ENCODE data around the gene ARL4C. TPM values are rescaled to one million over a fixed set of nuclear protein-coding genes. Genes with fewer than 3 reads are reported as not detected.

ARL4C gene
- total RNA-seq, 2 experiments from 2014 or later, result 15.7 to 19.6 TPM

GRCh38 chr2:234542742-234543141 is 45.9 kb upstream of the ARL4C start:
- H3K79me2 ChIP-seq (ENCODE audit: insufficient read depth, low read depth, low read length), result no peaks in the 10 kb centered on the region
- no peak for TF ChIP-seq CTCF (conservative IDR thresholded peaks at IDR 0.05; ENCODE audit: low read length)
- no peak for TF ChIP-seq EZH2phosphoT487 (IDR thresholded peaks at IDR 0.05; ENCODE audit: borderline replicate concordance, low read depth, low read length)
- intact Hi-C loops (cut with micrococcal nuclease; ENCODE audit: unreplicated experiment), result no loop called here
- no peak overlapping the region for H3K4me2 ChIP-seq (ENCODE audit: low read length)
- CTCF ChIA-PET (ENCODE audit: unreplicated experiment), result no interaction called here
- H3K9me3 ChIP-seq (ENCODE audit: low read length), result no peaks in the 10 kb centered on the region
- DNase-seq (ENCODE audit: low spot score), result no peak
- no peak overlapping the region for H2AFZ ChIP-seq (ENCODE audit: low read length)
- H3K36me3 ChIP-seq (ENCODE audit: insufficient read depth, low read length), result no peaks in the 10 kb centered on the region
- H4K20me1 ChIP-seq (ENCODE audit: insufficient read depth, low read length), result no peaks in the 10 kb centered on the region
- H3K27ac ChIP-seq (ENCODE audit: low read depth, low read length, poor library complexity, severe bottlenecking), result no peak overlapping the region
- POLR2A ChIA-PET, result interaction anchor here (0.7 kb wide), 1 partner anchor 232 kb away, joined by 3 read pairs; no protein-coding TSS in a partner anchor
- no peaks in the 10 kb centered on the region for H3K4me1 ChIP-seq (ENCODE audit: insufficient read depth, low read length, poor library complexity, severe bottlenecking)
- no TSS peak for BruUV-seq (replicated peaks)
- no peaks in the 10 kb centered on the region for H3K9me2 ChIP-seq (ENCODE audit: insufficient read depth, low read length)
- H3K4me3 ChIP-seq (ENCODE audit: low read depth, low read length, poor library complexity, severe bottlenecking), result no peak overlapping the region

- intact Hi-C loops (cut with micrococcal nuclease; ENCODE audit: unreplicated experiment), result no loop called here
- CTCF ChIA-PET (ENCODE audit: unreplicated experiment), result no interaction called here
These were observed 41.0 kb upstream of the ARL4C start for GRCh38 chr2:234537929-234538328.

More at GRCh38 chr2:234537929-234538328, 41.0 kb upstream of the ARL4C start:
- no TSS peak for BruUV-seq (replicated peaks)
- POLR2A ChIA-PET, result interaction anchor here (0.6 to 0.8 kb wide), 3 partner anchors 17 to 406 kb away, joined by 3 read pairs; no protein-coding TSS in a partner anchor
- H3K4me1 ChIP-seq (ENCODE audit: insufficient read depth, low read length, poor library complexity, severe bottlenecking), result no peaks in the 10 kb centered on the region
- TF ChIP-seq EZH2phosphoT487 (IDR thresholded peaks at IDR 0.05; ENCODE audit: borderline replicate concordance, low read depth, low read length), result no peak
- no peak for TF ChIP-seq CTCF (conservative IDR thresholded peaks at IDR 0.05; ENCODE audit: low read length)
- DNase-seq (ENCODE audit: low spot score), result no peak
- no peak overlapping the region for H3K4me3 ChIP-seq (ENCODE audit: low read depth, low read length, poor library complexity, severe bottlenecking)
- H2AFZ ChIP-seq (ENCODE audit: low read length), result no peak overlapping the region
- no peaks in the 10 kb centered on the region for H3K36me3 ChIP-seq (ENCODE audit: insufficient read depth, low read length)
- H3K79me2 ChIP-seq (ENCODE audit: insufficient read depth, low read depth, low read length), result no peaks in the 10 kb centered on the region
- H3K9me2 ChIP-seq (ENCODE audit: insufficient read depth, low read length), result no peaks in the 10 kb centered on the region
- H4K20me1 ChIP-seq (ENCODE audit: insufficient read depth, low read length), result no peaks in the 10 kb centered on the region
- H3K9me3 ChIP-seq (ENCODE audit: low read length), result no peaks in the 10 kb centered on the region
- H3K27ac ChIP-seq (ENCODE audit: low read depth, low read length, poor library complexity, severe bottlenecking), result no peak overlapping the region
- H3K4me2 ChIP-seq (ENCODE audit: low read length), result no peak overlapping the region
